GM13976 (cell line): ENCODE data around the gene ETS2.

Experiments used
- DNase-seq: peaks from one replicate; pipeline ENCODE4 v3.0.0; 2012; ENCODE audit warnings: low spot score
- in situ Hi-C: fragments of 300-500 bp; cut with MboI; formaldehyde crosslinking; loops from one replicate; pipeline ENCODE4 v1.12.0; 2022; ENCODE audit warnings: low sequenced_read_pairs, mixed read lengths, inconsistent platforms; ENCODE audit not compliant: unreplicated experiment
- TF ChIP-seq, protein P1 (sequence below): IDR thresholded peaks from 2 replicates; pipeline ENCODE4 v1.5.1; 2012; ENCODE audit warnings: borderline replicate concordance, mild to moderate bottlenecking; ENCODE audit not compliant: insufficient read depth; ENCODE audit errors: extremely low read depth, missing control alignments, control extremely low read depth

ETS2 gene

DNA sequence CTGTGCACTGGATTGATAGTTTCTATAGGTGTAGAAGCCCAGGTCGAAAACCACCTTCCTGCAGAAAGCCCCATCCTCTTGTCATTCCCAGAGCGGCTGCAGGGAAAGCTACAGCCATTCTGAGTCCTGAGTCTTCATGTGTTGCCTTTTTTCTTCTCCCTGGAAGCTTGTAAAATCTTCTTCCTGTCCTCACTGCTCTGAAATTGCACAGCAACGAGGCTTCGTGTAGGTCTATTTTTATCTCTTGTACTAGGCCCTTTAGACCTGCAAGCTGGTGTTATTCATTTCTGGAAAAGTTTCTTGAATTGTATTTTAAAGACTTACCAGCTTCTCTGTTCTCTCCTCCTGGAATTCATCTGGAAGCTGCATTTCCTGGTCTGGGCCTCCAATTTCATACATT lies 44.2 kb upstream of the ETS2 start:
- in situ Hi-C loops, result no loop called here
- no peak for DNase-seq
- TF ChIP-seq, protein P1, sequence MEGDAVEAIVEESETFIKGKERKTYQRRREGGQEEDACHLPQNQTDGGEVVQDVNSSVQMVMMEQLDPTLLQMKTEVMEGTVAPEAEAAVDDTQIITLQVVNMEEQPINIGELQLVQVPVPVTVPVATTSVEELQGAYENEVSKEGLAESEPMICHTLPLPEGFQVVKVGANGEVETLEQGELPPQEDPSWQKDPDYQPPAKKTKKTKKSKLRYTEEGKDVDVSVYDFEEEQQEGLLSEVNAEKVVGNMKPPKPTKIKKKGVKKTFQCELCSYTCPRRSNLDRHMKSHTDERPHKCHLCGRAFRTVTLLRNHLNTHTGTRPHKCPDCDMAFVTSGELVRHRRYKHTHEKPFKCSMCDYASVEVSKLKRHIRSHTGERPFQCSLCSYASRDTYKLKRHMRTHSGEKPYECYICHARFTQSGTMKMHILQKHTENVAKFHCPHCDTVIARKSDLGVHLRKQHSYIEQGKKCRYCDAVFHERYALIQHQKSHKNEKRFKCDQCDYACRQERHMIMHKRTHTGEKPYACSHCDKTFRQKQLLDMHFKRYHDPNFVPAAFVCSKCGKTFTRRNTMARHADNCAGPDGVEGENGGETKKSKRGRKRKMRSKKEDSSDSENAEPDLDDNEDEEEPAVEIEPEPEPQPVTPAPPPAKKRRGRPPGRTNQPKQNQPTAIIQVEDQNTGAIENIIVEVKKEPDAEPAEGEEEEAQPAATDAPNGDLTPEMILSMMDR, result no peak

DNA sequence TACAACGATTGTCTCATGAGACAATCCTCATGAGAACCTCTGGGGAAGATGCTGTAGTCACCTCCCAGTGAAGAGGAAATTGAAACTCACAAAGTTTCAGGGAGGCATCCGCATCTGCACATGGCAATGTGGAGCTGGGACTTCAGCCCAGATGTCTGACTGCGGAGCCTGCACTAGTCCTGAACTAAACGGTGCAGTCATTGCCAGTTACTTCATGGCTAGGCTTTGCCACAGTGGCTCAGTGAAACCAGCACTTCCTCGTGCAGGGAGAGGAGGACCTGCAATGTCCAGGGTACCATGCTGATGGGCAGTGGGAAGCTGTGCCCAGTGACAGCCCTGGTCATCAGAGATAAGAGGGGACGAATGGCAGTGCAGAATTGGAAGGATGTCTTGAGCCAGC lies 40.7 kb upstream of the ETS2 start:
- DNase-seq, result no peak
- TF ChIP-seq, protein P1, result no peak
- in situ Hi-C loops, result no loop called here

DNA sequence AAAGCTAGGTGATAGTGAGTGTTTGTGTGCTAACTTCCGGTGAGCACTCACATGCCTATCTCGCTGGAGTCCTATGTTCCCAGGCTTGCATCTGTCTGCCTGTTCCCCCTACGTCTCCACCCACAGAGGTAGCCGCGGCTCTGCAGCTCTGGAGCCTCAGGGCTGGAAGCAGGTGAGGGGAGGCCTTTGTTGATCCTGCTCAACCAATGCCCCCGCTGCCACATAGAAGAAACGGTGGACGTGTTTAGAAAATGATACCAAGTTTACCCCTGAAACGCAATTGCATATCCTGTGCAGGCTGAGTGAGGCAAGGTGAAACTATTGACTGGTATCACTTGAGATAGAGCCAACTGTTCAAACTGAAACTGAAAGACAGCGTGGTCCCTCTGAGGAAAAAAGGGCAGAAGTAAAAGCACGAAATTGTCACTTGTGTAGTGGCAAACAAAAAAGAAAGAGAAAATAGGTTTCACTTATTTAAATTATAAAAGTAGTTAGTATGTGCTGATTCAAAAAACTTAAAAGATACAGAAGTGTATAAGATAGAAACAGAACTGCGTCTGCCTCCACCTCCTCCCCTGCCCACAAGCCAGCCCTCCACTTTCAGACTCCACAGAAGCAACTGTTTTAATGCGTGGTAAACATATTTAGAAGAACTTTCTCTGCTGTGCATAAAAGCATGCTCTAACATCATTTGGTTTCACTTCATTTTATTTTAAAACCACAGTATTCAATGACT lies 38.6 kb upstream of the ETS2 start:
- peak; percentile 80 for DNase-seq
- TF ChIP-seq, protein P1, result no peak
- in situ Hi-C loops, result no loop called here

DNA sequence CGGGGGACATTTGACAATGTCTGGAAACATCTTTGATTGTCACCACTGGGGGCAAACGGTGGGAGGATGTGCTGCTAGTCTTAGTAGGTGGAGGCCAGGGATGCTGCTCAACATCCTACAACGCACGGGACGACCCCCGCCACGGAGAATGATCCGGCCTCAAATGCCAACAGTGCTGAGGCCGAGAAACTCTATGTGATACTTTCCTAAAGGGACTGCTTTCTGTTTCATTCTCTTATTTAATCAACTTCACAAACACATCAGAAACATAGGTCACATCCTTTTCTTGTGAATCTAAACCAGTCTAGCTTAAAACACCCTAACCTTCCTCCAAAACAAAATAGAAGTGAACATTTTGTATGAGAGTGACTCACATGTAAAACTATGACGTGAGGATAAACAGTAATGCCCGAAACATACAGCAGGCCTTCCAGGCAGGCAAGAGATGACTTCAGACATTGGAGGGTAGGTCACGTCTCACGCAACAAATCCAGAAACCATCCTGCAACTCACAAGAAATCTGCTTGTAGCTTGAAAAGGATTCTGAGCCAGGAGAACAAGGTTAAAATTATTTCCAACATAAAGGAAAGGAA lies 37.2 kb upstream of the ETS2 start:
- TF ChIP-seq, protein P1, result no peak
- DNase-seq, result peak; percentile 33
- in situ Hi-C loops, result no loop called here

DNA sequence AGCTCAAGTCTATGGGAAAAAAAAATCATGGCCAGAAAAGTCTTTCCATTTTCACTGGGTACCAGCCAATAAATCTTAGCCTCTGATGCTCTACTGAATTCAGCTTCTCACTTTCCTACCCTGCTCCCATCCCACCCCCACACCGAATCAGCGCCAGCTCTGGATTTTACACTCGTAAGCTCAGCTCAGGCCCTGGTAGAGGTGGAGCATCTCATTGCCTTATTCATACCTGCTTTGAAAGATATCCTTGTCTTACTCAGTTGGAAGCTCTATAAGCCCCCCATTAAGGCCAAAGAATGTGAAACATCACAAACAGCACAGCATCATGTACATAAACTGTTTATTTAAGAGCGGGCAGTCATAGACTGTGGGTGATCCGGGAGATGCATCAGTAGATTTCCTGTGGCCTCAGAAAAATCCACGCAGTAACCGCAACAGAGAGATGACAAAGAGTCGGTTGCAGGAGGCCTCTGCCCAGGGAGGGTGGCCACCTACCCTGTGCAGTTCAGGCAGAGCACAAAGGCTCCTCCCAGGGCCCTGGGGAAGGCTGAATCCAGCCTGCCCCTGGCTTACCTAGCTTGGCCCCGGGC lies 36.4 kb upstream of the ETS2 start:
- TF ChIP-seq, protein P1, result no peak
- DNase-seq, result no peak
- in situ Hi-C loops, result no loop called here

DNA sequence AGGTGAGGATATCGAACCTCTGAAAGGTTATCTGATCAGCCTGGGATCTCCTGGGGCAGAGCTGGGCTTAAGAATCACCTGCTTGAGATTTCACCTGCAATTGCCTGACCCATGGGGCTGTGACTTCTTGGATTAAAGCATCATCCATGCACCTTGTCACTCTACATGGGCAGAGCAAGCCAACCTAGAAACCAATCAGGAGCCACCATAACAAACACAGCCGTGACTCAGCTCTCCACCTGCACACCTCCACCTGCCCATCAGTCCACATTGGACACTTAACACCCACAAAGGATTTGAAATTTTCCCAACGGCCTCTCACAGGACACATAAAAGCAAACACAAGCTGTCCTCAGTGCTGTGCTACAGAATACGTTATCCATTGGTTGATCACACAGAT lies 35.1 kb upstream of the ETS2 start:
- no peak for DNase-seq
- TF ChIP-seq, protein P1, result no peak
- in situ Hi-C loops, result no loop called here
